K562 (cell line): Measurements from ENCODE around the gene PRSS27. TPM values are rescaled to one million over a fixed set of nuclear protein-coding genes. Genes with fewer than 3 reads are reported as not detected.

Experiments used
- ATF6 ChIP-seq: sonication (generic); formaldehyde crosslinking; IDR thresholded peaks from 2 replicates; pipeline ENCODE4 v1.4.0; 2020; ENCODE audit warnings: mild to moderate bottlenecking, missing genetic modification reagents
- CREM ChIP-seq: IDR thresholded peaks from 2 replicates; pipeline ENCODE4 v1.6.1; 2014; ENCODE audit warnings: antibody characterized with exemption, low read depth
- CUX1 ChIP-seq: fragments of 200-800 bp; sonication (Bioruptor generic); IDR thresholded peaks from 2 replicates; pipeline ENCODE4 v1.6.1; 2016; ENCODE audit warnings: missing genetic modification characterization, missing compliant biosample characterization
- KLF1 ChIP-seq: fragments of 450-650 bp; IDR thresholded peaks from 2 replicates; pipeline ENCODE4 v1.6.1; 2016; ENCODE audit warnings: missing genetic modification characterization, missing compliant biosample characterization
- MIER1 ChIP-seq: fragments of 450-650 bp; IDR thresholded peaks from 2 replicates; pipeline ENCODE4 v1.6.1; 2016; ENCODE audit warnings: antibody characterized with exemption, mild to moderate bottlenecking, low read depth
- RBM39 ChIP-seq: fragments of 200-400 bp; formaldehyde crosslinking; optimal IDR thresholded peaks from 2 replicates; pipeline ENCODE3; 2018; ENCODE audit warnings: low read depth, low read length
- TAF15 ChIP-seq: fragments of 200-400 bp; formaldehyde crosslinking; IDR thresholded peaks from 2 replicates; pipeline ENCODE4 v1.6.1; 2017; ENCODE audit warnings: mild to moderate bottlenecking, low read depth, low read length, moderate library complexity
- ZC3H8 ChIP-seq: fragments of 450-650 bp; IDR thresholded peaks from 2 replicates; pipeline ENCODE4 v1.6.1; 2017
- ZKSCAN3 ChIP-seq: fragments of 250-450 bp; sonication (Bioruptor Pico); IDR thresholded peaks from 2 replicates; pipeline ENCODE4 v1.4.0; 2020
- ZNF134 ChIP-seq: fragments of 250-450 bp; sonication (Bioruptor Pico); conservative IDR thresholded peaks from 2 replicates; pipeline ENCODE4 v1.4.0; 2020
- polyA plus RNA-seq, 8 experiments: library from polyadenylated mRNA; depleted of rRNA in 4 of 8; stranded (reverse) in 5 of 8; unstranded in 3 of 8; fragments of >200 nt; fragmentation: Nextera tagmentation in 2 of 8; fragmentation: Illumina TruSeq in 1 of 8; extraction: Ambion mirVana in 2 of 8; extraction: Trizol in 1 of 8; gene quantifications; 2 replicates each; pipeline versions ENCODE4 v1.2.1 to v1.2.3, GENCODE V29; 2011 to 2014; ENCODE audit warnings: inconsistent platforms in 1 of 8, missing spikeins in 1 of 8
- total RNA-seq, 7 experiments: library from RNA; depleted of rRNA in 6 of 7; stranded (reverse); fragments of >200 nt in 6 of 7; fragmentation: Illumina TruSeq in 2 of 7; extraction: Trizol in 2 of 7; gene quantifications; 2 replicates each; pipeline versions ENCODE4 v1.2.1 to v1.2.3, GENCODE V29; 2011 to 2021; ENCODE audit warnings: low replicate concordance in 1 of 7

Gene PRSS27
- total and polyA plus RNA-seq, 9 of the 15 experiments (the other 6 are each of a cell fraction or from before 2014, with no cell fraction given) = 0.09 to 0.20 (median 0.17) TPM; not detected in 5

GRCh38 chr16:2704166-2704982 is 15.7 kb downstream of the PRSS27 start (continued):
- TF ChIP-seq ATF6 = no peak
- no peak for TF ChIP-seq ZNF134 (CRISPR knock-in tag)
- TF ChIP-seq CREM = no peak
- no peak for TF ChIP-seq ZKSCAN3
- TF ChIP-seq CUX1 (CRISPR knock-in tag) = no peak
- no peak for TF ChIP-seq TAF15
- no peak for TF ChIP-seq MIER1
- no peak for TF ChIP-seq RBM39
- TF ChIP-seq ZC3H8 = no peak
- TF ChIP-seq KLF1 (tag) = no peak
